ENCODE results near the gene YAE1.

- no peak for TF ChIP-seq CTCF (conservative IDR thresholded peaks at IDR 0.05; ENCODE audit: low read depth in 2 of 2)
- TF ChIP-seq ZNF462 (CRISPR knock-in tag; IDR thresholded peaks at IDR 0.05) = no peak
These were observed 21.2 kb downstream of the YAE1 start for GRCh38 chr7:39587393-39587792.

Measured in GM23338 (cell line).